ENCODE measurements around the gene SUN1.

SUN1 gene

DNA sequence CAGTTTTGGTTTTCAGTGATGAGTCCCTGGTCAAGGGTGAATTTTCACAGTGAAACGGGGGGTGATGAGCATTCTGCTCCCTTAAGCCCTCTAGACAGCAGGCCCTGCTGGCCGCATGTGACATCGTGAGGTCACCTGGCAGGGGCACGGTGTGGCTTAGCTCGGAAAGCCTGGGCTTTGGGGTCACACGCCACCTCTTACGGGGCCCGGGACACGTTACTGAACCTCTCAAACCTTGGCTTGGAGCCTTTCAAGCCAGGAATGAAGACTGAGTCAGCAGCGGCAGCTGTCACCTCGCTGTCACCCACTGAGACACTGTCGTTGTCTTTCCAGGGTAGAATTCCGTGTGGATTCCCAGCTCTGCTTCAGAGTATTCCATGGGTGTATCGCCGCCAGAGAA, 48.2 kb downstream of the SUN1 start:
- no peak for DNase-seq

GRCh38 chr7:881441-882234, 49.4 kb downstream of the SUN1 start:
- DNase-seq = no peak

- DNase-seq = no peak
Measured at GRCh38 chr7:882336-883035, 50.2 kb downstream of the SUN1 start.

DNA sequence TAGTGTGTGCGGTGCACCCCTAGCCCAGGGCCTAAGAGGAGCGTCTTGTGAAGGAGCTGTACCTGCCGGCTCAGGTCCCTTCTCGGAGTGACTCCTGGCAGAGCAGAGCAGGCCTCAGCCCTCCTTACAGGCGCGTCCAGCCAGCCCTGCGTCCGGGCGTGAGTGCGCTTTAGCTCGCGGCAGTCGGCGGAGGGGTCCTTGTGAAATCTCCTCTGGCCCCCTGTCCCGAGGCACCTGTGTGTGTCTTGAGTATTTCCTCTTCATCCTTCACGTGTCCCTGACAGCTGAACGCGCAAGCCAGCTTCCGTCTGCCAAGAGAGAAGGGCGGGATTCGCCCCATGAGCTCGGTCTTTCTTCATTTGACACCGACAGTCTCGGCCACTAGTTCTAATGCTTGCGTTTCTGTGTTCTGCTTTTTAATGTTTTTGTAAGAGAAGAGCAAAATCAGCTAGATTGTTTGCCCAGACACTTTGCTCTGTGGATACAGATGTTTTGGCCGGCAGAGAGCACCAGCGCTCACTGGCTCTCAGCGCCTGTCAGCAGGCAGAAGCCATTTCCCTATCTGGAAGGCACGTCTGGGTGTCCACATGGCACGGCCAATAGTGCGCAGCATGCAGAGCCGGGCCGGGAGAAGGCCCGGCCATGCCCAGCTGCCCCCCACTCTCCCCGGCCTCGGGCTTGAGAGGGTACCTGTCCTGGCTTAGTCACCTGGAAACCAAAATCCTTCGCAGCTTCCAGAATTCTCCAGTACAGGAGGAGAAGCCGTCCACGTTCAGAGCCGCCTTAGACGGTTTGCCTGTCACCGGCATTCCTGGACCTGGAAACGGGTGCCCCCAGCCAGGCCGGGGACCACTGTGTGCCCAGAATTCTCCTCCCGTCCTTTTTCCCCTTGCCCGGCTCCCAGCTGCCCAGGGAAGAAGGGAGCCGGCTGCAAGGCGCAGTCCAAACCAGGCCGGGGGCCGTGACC, 51.1 kb downstream of the SUN1 start:
- no peak for DNase-seq

DNA sequence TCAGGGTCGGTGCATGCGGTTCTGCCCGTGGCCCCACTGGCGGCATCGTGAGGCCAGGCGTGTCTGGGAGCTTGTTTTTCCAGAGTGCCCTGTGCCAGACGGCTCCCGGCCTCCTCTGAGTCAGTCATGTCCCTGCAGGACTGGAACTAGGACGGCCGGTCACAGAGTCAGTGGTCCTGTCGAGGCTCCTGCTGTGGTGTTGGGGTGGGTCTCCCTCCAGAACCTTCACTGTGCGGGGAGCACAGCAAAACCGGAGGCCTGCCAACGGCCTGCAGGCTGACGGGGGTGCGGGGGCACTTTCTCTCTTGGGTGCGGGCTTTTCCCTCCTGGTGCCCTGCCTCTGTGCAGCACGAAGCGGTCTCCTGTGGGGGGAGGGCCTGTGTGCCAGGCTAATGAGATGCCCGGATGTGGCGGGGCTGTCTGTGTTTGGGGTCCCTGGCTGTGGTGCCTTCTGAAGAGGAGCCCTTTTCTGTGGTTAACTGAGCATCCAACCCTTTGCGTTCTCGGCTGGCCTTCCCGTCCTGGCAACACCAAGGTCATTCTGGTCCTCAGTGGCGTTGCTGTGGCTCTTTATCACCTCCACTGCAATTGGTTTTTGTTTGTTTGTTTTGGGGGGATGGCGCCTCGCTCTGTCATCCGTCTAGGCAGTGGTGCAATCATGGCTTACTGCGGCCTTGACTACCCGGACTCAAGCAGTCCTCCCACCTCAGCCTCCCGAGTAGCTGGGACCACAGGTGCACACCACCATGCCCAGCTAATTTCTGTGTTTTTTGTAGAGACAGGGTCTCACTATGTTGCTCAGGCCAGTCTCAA, 52.1 kb downstream of the SUN1 start:
- DNase-seq = no peak

GRCh38 chr7:885261-885892, 53.1 kb downstream of the SUN1 start:
- DNase-seq = no peak

DNA sequence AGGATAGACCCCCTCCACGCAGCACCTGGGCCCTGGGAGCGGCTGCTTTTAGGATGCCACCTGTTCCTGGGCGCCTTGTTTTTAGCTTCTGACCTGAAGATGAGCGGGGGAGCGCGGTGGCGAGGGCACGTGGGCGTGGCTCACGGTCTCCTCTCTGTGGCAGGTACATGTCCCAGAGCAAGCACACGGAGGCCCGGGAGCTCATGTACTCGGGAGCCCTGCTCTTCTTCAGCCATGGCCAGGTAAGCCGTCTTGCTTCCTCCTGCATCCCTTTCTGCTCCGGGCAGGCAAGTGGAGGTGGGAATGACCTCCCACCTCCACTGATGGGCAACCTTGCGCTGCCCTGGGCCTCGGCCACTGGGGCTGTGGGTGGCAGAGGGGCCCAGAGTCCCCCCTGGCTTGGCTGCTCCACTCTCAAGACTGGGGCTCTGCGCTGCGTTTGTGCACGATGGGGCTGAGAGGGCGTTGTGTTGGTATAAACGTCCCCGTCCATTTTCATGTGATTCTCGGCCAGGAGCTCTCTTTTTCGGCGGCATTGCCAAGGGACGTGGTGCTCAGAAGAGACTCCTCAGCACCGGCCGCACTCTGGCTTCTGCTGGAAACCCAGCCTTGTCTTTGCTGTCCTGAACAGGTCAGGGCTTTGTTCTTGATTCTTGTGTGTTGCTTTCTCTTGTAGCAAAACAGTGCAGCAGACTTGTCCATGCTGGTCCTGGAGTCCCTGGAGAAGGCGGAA, 53.8 kb downstream of the SUN1 start:
- no peak for DNase-seq

DNA sequence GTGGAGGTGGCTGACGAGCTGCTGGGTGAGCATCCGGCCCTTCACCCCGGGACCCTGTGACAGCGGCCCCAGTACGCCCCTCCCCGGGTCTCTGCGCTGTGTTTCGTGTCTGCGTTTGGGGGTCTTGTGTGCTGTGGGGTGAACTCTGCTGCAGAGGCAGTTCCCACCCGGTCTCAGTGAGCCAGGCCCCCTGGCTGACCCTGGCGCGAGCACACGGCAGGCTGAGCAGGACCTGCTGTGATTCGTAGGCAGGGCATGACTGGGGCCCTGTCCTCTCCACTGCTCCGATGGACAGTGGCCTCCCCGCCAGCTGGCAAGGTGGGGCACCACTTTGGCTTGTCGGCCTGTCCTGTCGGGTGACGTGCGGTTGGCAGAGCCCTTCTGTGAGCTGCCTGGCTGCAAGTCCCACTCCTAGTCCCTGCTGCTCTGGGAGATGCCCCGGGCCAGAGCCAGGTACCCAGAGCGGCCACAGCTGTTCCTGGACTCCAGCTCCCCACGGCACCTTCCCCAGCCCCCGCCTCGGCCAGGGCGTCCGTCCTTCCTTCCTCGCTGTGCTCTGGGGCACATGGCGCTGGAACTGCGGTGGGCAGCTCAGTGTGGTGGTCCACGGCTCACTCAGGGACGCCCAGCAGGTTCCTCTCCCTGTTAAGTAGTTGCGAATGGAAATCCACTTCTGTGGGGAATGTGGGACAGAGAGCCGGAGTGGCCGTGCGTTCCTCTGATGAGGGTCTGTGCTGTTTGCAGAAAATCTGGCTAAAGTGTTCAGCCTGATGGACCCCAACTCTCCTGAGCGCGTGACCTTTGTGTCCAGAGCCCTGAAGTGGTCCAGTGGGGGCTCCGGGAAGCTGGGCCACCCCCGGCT, 54.6 kb downstream of the SUN1 start:
- DNase-seq = no peak

GRCh38 chr7:887488-887820, 55.2 kb downstream of the SUN1 start:
- no peak for DNase-seq

- no peak for DNase-seq
Measured at GRCh38 chr7:888081-889024, 56.1 kb downstream of the SUN1 start.

DNA sequence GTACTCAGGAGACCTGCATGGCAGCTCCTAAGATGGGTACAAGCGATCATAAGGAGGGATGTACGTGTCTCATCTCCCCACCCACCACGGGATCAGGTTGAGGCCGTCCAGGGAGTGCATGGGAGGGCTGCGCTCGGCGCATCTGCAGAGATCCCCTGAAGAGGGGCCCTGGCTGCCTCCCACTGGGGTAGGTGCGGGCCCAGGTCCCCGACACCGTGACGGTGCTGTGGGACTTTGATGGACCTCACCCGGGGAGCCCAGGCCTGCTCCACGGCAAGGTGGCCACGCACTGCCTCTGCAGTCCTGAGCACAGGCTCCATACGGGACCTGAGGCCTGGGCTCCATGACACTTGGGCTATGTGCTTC, 56.7 kb downstream of the SUN1 start:
- DNase-seq = no peak

- DNase-seq = no peak
Measured at GRCh38 chr7:889391-889790, 57.1 kb downstream of the SUN1 start.

- no peak for DNase-seq
Measured at GRCh38 chr7:890868-891267, 58.6 kb downstream of the SUN1 start.

- no peak for DNase-seq
Measured at GRCh38 chr7:891291-891690, 59.0 kb downstream of the SUN1 start.

GRCh38 chr7:891805-892204, 59.5 kb downstream of the SUN1 start:
- no peak for DNase-seq

GRCh38 chr7:892648-893593, 60.6 kb downstream of the SUN1 start:
- no peak for DNase-seq

GRCh38 chr7:893686-894085, 61.4 kb downstream of the SUN1 start:
- DNase-seq = no peak

Measured in NCI-H524 (cell line).